ENCODE measurements around the gene PDGFRA. TPM values are rescaled to one million over a fixed set of nuclear protein-coding genes. Genes with fewer than 3 reads are reported as not detected.
A peak's percentile ranks its signal among the peaks of the same experiment; 100 is the strongest.

Gene PDGFRA
- total and polyA plus RNA-seq, 8 donors, result 8.2 to 371 (median 52.4) TPM

GRCh38 chr4:54231768-54232688 is 2.9 kb downstream of the PDGFRA start:
- 4 to 9% (median 6%) methylated on average over 43 to 63 of the region's 63 CpGs for WGBS, 5 donors
- Histone ChIP-seq H3K27me3 (peaks cover 26 to 80% (median 67%) of the 10 kb centered on the region in 3 donors), H3K9me3 (no peaks in the 10 kb centered on the region), H3K4me1 (peaks cover 52 to 78% (median 69%) of the 10 kb centered on the region in 4 donors), H3K27ac (peak overlapping the region; percentile 29 to 80 (median 68)), H3K4me3 (peak overlapping the region; percentile 50 to 66 (median 53)), H3K36me3 (no peaks in the 10 kb centered on the region)
- peak in 1 of 2 donors; percentile 75 for DNase-seq
- intact Hi-C loops (cut with DNase I; ENCODE audit: low total_unique reads), result no loop called here
- TF ChIP-seq EP300 (IDR thresholded peaks at IDR 0.05) (no peak), POLR2A (IDR thresholded peaks at IDR 0.05) (no peak), POLR2AphosphoS5 (IDR thresholded peaks at IDR 0.05) (no peak), CTCF (IDR thresholded peaks at IDR 0.05) (no peak)

- intact Hi-C loops (cut with DNase I; ENCODE audit: low total_unique reads), result no loop called here
- H3K27ac ChIP-seq, result peak overlapping the region; percentile 11 to 80 (median 68)
- H3K27me3 ChIP-seq, result peaks cover 22 to 78% (median 54%) of the 10 kb centered on the region in 3 donors
- DNase-seq, result peak; percentile 86 to 95
- peaks cover 43 to 65% (median 57%) of the 10 kb centered on the region in 4 donors for H3K4me1 ChIP-seq
- peak in 1 of 3 donors; percentile 18 for TF ChIP-seq POLR2AphosphoS5 (IDR thresholded peaks at IDR 0.05)
- TF ChIP-seq CTCF (IDR thresholded peaks at IDR 0.05), result peak in 5 of 7 experiments; percentile 19 to 73 (median 68)
- no peak for TF ChIP-seq POLR2A (IDR thresholded peaks at IDR 0.05)
- no peaks in the 10 kb centered on the region for H3K9me3 ChIP-seq
- H3K36me3 ChIP-seq, result no peaks in the 10 kb centered on the region
- H3K4me3 ChIP-seq, result peak overlapping the region; percentile 50 to 66 (median 53)
- WGBS, 5 donors, result 0 to 1% (median 0%) methylated on average over 16 to 43 of the region's 43 CpGs; no CpG with 5 or more reads in 1 of the 5 donors
Observed at GRCh38 chr4:54233277-54233696, 4.2 kb downstream of the PDGFRA start.

GRCh38 chr4:54233697-54234496 is 4.8 kb downstream of the PDGFRA start:
- peak in 1 of 3 donors; percentile 26 for TF ChIP-seq POLR2AphosphoS5 (IDR thresholded peaks at IDR 0.05)
- TF ChIP-seq EP300 (IDR thresholded peaks at IDR 0.05), result no peak
- peak in 5 of 7 experiments; percentile 88 to 95 (median 94) for TF ChIP-seq CTCF (IDR thresholded peaks at IDR 0.05)
- H3K27me3 ChIP-seq, result peaks cover 19 to 72% (median 48%) of the 10 kb centered on the region in 3 donors
- intact Hi-C loops (cut with DNase I; ENCODE audit: low total_unique reads), result no loop called here
- H3K4me3 ChIP-seq, result peak overlapping the region; percentile 50 to 66 (median 53)
- peak overlapping the region in 4 of 5 donors; percentile 56 to 80 (median 70) for H3K27ac ChIP-seq
- peak; percentile 81 to 93 for DNase-seq
- no peaks in the 10 kb centered on the region for H3K9me3 ChIP-seq
- WGBS, 5 donors, result 1 to 2% (median 1%) methylated on average over 32 to 67 of the region's 67 CpGs
- no peaks in the 10 kb centered on the region for H3K36me3 ChIP-seq
- peaks cover 43 to 60% (median 52%) of the 10 kb centered on the region in 4 donors for H3K4me1 ChIP-seq

Measured in stomach (tissue), 9 donors.